ENCODE measurements around the gene AMOTL2.

Gene AMOTL2

DNA sequence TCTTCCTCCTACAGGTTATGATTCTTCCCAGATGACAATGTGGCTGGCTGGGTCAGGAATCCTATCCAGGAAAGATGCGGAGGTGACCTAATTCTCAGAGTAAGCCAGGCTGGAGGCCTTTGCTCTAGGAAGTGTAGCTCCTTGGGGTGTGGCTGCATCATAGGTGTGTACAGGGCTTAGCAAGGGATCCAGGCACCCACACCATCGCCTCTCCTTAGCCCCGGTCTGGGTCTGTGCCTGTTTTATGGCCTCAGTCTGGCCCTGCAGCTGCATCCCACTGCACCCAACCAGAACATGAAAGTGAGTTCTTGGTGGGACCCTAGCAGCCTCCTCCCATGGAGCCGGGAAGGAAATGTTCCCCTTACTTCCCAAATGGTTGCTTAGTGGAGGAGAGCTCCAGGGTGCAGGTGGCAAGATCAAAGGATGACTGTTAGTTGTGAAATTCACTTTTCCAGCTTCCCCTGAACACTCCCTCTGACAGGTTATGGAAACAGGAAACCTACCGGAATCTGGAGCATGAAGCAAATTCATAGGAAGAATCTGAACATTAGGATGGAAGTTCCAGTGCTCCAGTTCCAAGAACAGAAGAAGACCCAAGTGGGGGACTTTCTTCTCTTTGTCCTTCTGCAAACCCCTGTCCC, 2.7 kb upstream of the AMOTL2 start:
- ATAC-seq (ENCODE audit: insufficient read depth, low read depth) (no peak), DNase-seq (no peak)
- Histone ChIP-seq H3K27me3 (ENCODE audit: insufficient read depth, low read length, poor library complexity) (peaks cover 33% of the 10 kb centered on the region), H4K20me1 (ENCODE audit: insufficient read depth, low read length) (peaks cover 9% of the 10 kb centered on the region), H3K36me3 (ENCODE audit: insufficient read depth, low read length) (no peaks in the 10 kb centered on the region), H2AFZ (ENCODE audit: low read depth, low read length) (no peak overlapping the region), H3K79me2 (ENCODE audit: insufficient read depth, low read length) (no peaks in the 10 kb centered on the region), H3K4me1 (ENCODE audit: insufficient read depth, low read length) (peaks cover 22% of the 10 kb centered on the region), H3K9ac (ENCODE audit: low read depth, low read length) (no peak overlapping the region), H3K4me3 (ENCODE audit: low read depth in 1 of 2, low read length in 2 of 2) (no peak overlapping the region), H3K4me2 (ENCODE audit: insufficient read depth, low read length) (no peak overlapping the region), H3K9me3 (ENCODE audit: insufficient read depth, low read length, severe bottlenecking) (no peaks in the 10 kb centered on the region), H3K27ac (ENCODE audit: low read length) (no peak overlapping the region)
- no peak for TF ChIP-seq EZH2 (IDR thresholded peaks at IDR 0.05; ENCODE audit: borderline replicate concordance, low read depth, low read length, severe bottlenecking)
- TF ChIP-seq, protein P1, sequence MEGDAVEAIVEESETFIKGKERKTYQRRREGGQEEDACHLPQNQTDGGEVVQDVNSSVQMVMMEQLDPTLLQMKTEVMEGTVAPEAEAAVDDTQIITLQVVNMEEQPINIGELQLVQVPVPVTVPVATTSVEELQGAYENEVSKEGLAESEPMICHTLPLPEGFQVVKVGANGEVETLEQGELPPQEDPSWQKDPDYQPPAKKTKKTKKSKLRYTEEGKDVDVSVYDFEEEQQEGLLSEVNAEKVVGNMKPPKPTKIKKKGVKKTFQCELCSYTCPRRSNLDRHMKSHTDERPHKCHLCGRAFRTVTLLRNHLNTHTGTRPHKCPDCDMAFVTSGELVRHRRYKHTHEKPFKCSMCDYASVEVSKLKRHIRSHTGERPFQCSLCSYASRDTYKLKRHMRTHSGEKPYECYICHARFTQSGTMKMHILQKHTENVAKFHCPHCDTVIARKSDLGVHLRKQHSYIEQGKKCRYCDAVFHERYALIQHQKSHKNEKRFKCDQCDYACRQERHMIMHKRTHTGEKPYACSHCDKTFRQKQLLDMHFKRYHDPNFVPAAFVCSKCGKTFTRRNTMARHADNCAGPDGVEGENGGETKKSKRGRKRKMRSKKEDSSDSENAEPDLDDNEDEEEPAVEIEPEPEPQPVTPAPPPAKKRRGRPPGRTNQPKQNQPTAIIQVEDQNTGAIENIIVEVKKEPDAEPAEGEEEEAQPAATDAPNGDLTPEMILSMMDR (IDR thresholded peaks at IDR 0.05; ENCODE audit: borderline replicate concordance, extremely low read depth, low read length, poor library complexity, severe bottlenecking) = no peak

DNA sequence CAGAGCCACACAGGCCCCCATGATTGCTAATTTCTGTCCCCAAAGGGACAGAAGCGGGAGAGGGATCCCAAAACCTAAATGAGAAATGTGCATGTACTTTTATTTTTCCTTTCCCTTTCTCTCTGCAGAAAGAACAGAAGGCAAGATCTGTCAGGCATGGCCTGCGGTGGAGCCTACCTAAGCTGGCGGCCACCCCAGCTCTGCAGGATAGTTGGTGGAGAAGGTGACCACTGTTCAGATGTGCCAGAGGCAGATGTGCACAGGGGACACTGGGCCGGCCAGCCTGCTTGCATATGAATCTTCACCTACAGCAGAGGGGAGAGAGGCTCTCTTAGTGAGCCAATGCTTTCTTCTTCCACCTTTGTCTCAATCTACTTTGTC, 2.1 kb upstream of the AMOTL2 start:
- no peak for ATAC-seq (ENCODE audit: insufficient read depth, low read depth)
- no peak overlapping the region for H3K4me2 ChIP-seq (ENCODE audit: insufficient read depth, low read length)

DNA sequence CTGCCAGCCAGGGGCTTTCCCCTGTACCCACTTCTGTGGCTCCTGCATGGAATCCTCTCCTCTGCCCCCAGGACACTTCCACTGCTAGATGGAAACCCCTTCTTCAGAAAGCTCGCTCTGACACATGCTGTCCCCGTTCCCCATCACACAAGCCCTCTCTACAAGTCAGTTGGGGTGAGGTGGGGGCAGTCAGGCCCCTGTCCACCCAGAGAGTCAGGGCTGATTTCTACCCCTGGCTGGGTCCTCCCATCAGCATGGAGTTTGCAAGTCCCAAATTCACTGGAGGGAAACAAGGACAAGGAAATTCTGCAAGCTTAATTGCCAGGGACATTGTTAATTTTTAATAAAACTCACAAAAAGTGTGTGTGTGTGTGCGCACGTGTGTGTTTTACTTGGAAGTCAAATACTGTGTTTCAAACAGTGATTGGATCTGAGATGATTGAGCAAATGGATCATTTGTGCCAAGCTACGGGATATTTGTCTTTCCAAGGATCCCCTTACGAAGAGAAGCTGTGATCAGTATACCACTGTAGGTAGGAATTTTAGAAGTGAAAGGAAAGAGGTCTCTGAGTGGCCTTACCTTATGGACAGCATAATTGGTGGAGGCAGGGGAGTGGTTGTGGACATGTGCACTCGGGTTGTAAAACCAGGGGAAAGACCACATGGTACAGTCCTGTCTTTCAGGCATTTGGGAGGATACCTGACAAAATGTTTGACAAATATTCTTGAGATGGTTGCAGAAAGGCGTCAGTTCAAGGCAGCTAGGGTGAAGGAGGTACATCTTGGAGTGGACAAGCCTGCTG, 1.5 kb upstream of the AMOTL2 start:
- Histone ChIP-seq H4K20me1 (ENCODE audit: insufficient read depth, low read length) (peaks cover 9% of the 10 kb centered on the region), H3K27ac (ENCODE audit: low read length) (no peak overlapping the region), H3K36me3 (ENCODE audit: insufficient read depth, low read length) (no peaks in the 10 kb centered on the region), H3K4me1 (ENCODE audit: insufficient read depth, low read length) (peaks cover 22% of the 10 kb centered on the region), H3K4me2 (ENCODE audit: insufficient read depth, low read length) (no peak overlapping the region), H2AFZ (ENCODE audit: low read depth, low read length) (no peak overlapping the region), H3K9ac (ENCODE audit: low read depth, low read length) (no peak overlapping the region), H3K9me3 (ENCODE audit: insufficient read depth, low read length, severe bottlenecking) (no peaks in the 10 kb centered on the region), H3K4me3 (ENCODE audit: low read depth in 1 of 2, low read length in 2 of 2) (no peak overlapping the region), H3K27me3 (ENCODE audit: insufficient read depth, low read length, poor library complexity) (peaks cover 33% of the 10 kb centered on the region), H3K79me2 (ENCODE audit: insufficient read depth, low read length) (no peaks in the 10 kb centered on the region)
- ATAC-seq (ENCODE audit: insufficient read depth, low read depth) (no peak), DNase-seq (no peak)
- TF ChIP-seq EZH2 (IDR thresholded peaks at IDR 0.05; ENCODE audit: borderline replicate concordance, low read depth, low read length, severe bottlenecking) = no peak

More for the DNA sequence above, 2.1 kb upstream of the AMOTL2 start:
- H3K79me2 ChIP-seq (ENCODE audit: insufficient read depth, low read length) = no peaks in the 10 kb centered on the region
- H2AFZ ChIP-seq (ENCODE audit: low read depth, low read length) = no peak overlapping the region
- DNase-seq = no peak
- H4K20me1 ChIP-seq (ENCODE audit: insufficient read depth, low read length) = peaks cover 9% of the 10 kb centered on the region
- no peak overlapping the region for H3K27ac ChIP-seq (ENCODE audit: low read length)
- H3K9ac ChIP-seq (ENCODE audit: low read depth, low read length) = no peak overlapping the region
- H3K4me3 ChIP-seq (ENCODE audit: low read depth in 1 of 2, low read length in 2 of 2) = no peak overlapping the region
- TF ChIP-seq, protein P1 (IDR thresholded peaks at IDR 0.05; ENCODE audit: borderline replicate concordance, extremely low read depth, low read length, poor library complexity, severe bottlenecking) = no peak
- TF ChIP-seq EZH2 (IDR thresholded peaks at IDR 0.05; ENCODE audit: borderline replicate concordance, low read depth, low read length, severe bottlenecking) = no peak
- no peaks in the 10 kb centered on the region for H3K9me3 ChIP-seq (ENCODE audit: insufficient read depth, low read length, severe bottlenecking)
- no peaks in the 10 kb centered on the region for H3K36me3 ChIP-seq (ENCODE audit: insufficient read depth, low read length)
- peaks cover 33% of the 10 kb centered on the region for H3K27me3 ChIP-seq (ENCODE audit: insufficient read depth, low read length, poor library complexity)
- H3K4me1 ChIP-seq (ENCODE audit: insufficient read depth, low read length) = peaks cover 22% of the 10 kb centered on the region
